Coronary artery (tissue), 2 donors: ENCODE data around the gene GRM5.

Experiments used
- DNase-seq: peaks from one replicate; pipeline ENCODE4 v3.0.0-alpha.2; 2017; ENCODE audit warnings: low spot score
- H3K27ac ChIP-seq, 2 donors: fragments of 200-600 bp; sonication (generic); one replicate each; pipeline ENCODE4 v1.5.1; 2016 to 2019
- H3K4me3 ChIP-seq: fragments of 200-600 bp; sonication (generic); 2 replicates; pipeline ENCODE4 v1.5.1; 2016; ENCODE audit warnings: mild to moderate bottlenecking, moderate library complexity
- TF ChIP-seq, protein P1 (sequence below): fragments of 200-600 bp; sonication (generic); IDR thresholded peaks from one replicate; pipeline ENCODE4 v1.5.1; 2019; ENCODE audit warnings: antibody characterized with exemption

GRM5 gene

DNA sequence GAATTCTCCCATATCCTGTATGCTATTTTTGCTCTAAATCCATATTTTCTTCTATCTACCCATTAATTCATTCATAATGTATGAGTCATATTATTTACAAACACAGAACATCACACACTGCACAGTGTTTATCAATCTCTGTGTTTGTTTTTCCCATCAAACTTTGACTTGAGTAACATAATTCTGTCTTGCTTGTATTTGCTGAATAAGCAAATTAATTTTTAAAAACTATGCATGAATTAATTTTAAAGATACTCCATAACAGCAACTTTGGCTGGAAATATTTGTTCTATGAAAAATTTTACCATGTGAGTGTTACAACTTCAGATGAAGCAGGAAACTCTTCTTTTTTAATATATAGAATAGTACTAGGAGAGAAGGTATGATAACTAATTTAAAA is 275.6 kb downstream of the GRM5 start:
- TF ChIP-seq, protein P1, sequence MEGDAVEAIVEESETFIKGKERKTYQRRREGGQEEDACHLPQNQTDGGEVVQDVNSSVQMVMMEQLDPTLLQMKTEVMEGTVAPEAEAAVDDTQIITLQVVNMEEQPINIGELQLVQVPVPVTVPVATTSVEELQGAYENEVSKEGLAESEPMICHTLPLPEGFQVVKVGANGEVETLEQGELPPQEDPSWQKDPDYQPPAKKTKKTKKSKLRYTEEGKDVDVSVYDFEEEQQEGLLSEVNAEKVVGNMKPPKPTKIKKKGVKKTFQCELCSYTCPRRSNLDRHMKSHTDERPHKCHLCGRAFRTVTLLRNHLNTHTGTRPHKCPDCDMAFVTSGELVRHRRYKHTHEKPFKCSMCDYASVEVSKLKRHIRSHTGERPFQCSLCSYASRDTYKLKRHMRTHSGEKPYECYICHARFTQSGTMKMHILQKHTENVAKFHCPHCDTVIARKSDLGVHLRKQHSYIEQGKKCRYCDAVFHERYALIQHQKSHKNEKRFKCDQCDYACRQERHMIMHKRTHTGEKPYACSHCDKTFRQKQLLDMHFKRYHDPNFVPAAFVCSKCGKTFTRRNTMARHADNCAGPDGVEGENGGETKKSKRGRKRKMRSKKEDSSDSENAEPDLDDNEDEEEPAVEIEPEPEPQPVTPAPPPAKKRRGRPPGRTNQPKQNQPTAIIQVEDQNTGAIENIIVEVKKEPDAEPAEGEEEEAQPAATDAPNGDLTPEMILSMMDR, result no peak
- DNase-seq, result no peak
- no peak overlapping the region for H3K4me3 ChIP-seq
- no peak overlapping the region for H3K27ac ChIP-seq

DNA sequence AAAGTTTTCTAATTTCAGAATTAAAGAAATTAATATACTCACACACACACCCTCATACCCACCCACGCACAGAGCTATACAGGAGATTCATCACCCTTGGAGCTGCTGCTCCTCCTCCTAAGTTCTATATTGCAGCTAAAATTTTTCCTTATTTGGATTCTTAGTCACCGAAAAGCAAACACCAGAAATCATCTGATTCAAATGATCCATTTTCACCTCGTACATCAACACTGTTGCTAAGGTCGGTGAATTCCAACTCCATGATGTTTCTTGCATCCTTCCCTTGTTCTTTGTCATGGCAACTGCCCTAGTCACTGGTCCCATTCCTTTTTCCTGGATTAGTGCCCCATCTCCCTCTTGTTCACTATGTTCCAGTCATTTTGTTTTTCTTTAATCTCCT is 286.2 kb downstream of the GRM5 start:
- H3K27ac ChIP-seq, result no peak overlapping the region
- DNase-seq, result no peak
- TF ChIP-seq, protein P1, result no peak
- H3K4me3 ChIP-seq, result no peak overlapping the region

DNA sequence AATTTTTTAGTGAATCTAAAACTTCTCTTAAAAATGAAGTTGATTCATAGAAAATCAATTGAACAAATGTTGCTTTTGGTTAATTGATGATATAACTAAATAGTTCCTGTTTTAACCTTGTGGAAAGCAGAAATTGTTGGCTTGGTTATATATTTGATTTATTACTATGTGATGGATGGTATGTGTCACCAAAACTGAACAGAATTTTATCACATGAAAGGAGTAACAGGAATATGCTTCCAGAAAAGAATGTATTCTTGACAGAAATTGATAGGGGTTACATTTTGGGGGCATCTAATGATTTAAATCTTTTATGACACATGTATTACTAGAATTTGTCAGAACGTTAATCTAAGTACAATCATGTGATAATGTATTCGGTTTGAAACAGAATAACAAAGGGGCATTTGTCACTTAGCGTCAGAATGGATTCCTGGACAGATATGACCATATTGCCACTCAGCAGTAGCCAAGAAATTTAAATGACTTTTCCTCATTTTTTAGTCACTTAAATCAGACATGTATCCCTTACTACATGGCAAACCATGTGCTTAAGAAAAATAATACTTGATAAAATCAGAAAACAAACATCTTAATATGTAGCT is 295.2 kb downstream of the GRM5 start:
- TF ChIP-seq, protein P1, result no peak
- Histone ChIP-seq H3K27ac (no peak overlapping the region), H3K4me3 (no peak overlapping the region)
- no peak for DNase-seq

DNA sequence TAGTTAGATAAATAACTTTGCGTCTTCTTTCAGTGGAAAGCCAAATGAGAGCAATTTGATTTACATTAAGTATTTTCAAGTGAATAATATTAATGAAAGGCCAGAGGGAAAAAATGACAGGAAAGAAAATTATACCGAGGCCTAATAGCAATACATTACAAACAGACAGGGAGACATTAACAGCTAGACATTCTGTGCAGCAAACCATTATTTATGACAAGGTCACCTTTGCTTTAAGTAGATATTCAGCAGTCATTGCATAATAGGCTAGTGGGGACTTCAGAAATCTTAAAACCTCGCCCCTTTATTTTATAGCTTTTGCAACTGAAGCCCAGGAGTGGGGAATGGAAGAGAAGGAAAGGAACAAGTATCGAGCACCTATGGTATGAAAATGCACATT is 321.6 kb downstream of the GRM5 start:
- Histone ChIP-seq H3K27ac (no peak overlapping the region), H3K4me3 (no peak overlapping the region)
- DNase-seq, result no peak
- TF ChIP-seq, protein P1, result no peak

DNA sequence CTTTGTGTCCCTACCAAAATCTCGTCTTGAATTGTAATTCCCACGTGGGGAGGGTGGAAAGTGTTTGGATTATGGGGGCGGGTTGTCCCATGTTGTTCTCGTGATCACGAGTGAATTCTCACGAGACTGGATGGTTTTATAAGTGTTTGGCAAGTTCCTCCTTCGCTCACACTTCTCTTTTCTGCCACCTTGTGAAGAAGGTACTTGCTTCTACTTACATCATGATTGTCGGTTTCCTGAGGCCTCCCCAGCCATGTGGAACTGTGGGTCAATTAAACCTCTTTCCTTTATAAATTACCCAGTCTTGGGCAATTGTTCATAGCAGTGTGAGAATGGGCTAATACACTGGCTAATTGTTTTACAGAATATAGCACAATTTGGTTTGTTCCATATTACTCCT is 326.3 kb downstream of the GRM5 start:
- H3K27ac ChIP-seq, result no peak overlapping the region
- TF ChIP-seq, protein P1, result no peak
- H3K4me3 ChIP-seq, result no peak overlapping the region
- no peak for DNase-seq

DNA sequence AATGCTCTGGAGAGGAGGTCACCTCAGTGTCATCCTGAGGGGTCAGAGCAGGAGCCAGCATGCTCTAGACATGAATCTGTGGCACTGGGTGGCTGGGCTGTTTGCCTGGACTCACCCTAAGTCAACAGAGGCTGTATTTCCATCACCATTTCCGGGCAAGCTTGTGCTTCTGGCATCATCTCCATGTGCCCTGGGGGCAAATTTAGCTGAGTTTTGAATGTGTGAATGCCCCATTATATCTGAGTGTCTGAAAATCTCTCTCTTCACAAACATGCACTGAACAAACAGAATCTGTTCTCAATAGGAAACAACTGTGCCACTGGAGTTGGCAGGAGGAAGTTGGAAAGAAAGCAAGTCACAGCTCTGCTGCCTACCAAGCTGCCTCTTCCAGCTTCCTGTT is 356.2 kb downstream of the GRM5 start:
- TF ChIP-seq, protein P1, result no peak
- DNase-seq, result no peak
- no peak overlapping the region for H3K27ac ChIP-seq
- no peak overlapping the region for H3K4me3 ChIP-seq

DNA sequence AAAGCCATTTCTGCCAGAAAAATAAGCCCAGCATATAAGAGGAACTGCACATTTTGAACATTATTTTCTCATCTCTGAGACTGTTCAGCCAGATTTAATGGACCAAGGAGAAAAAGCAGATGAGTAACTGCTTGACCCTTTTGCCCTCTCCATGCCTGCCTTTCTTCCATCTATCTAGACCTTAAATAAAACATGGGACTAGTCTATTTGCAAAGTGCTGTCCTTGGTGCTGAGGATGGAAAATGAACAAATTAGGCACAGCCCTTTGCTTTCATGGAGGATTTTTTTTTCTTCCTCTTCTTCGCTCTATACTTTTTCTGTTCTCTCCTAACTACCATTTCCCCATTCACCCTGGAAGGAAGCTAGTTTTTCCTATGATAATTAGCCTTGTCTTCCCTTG is 361.3 kb downstream of the GRM5 start:
- no peak overlapping the region for H3K27ac ChIP-seq
- no peak overlapping the region for H3K4me3 ChIP-seq
- TF ChIP-seq, protein P1, result no peak
- DNase-seq, result no peak
